ENCODE measurements around the gene ALDH16A1. TPM values are rescaled to one million over a fixed set of nuclear protein-coding genes. Genes with fewer than 3 reads are reported as not detected.

ALDH16A1 gene
- total and polyA plus RNA-seq, 2 donors (not counting 1 experiment from before 2014, with no cell fraction given) = 65.8 to 105 TPM

GRCh38 chr19:49453757-49454240, 774 bp downstream of the ALDH16A1 start:
- Histone ChIP-seq H3K27me3 (replicated peaks in 1 of 4; ENCODE audit: control extremely low read depth in 1 of 4, control insufficient read depth in 3 of 4, insufficient read depth in 4 of 4, low read length in 3 of 4) (no peaks in the 10 kb centered on the region), H3K9me3 (ENCODE audit: control extremely low read depth in 1 of 3, control insufficient read depth in 2 of 3, insufficient read depth in 1 of 3, low read length in 2 of 3) (peaks cover 0 to 3% (median 0%) of the 10 kb centered on the region in 3 donors), H3K4me3 (ENCODE audit: control extremely low read depth in 1 of 5, extremely low read depth in 1 of 5, insufficient read depth in 1 of 5, low read depth in 2 of 5, low read length in 4 of 5) (peak overlapping the region; percentile 74 to 100 (median 89)), H3K4me1 (ENCODE audit: control insufficient read depth in 2 of 2, insufficient read depth in 2 of 2, low read length in 2 of 2) (peaks cover 23 to 43% of the 10 kb centered on the region in 2 donors), H3K36me3 (replicated peaks in 1 of 2; ENCODE audit: control extremely low read depth in 1 of 2, control insufficient read depth in 1 of 2, extremely low read depth in 1 of 2, insufficient read depth in 2 of 2, low read length in 1 of 2) (peaks cover 0 to 29% of the 10 kb centered on the region in 2 experiments), H4K20me1 (ENCODE audit: control insufficient read depth, insufficient read depth, low read length, poor library complexity, severe bottlenecking) (peaks cover 17% of the 10 kb centered on the region), H3K4me2 (replicated peaks; ENCODE audit: low read depth, low read length, poor library complexity, severe bottlenecking) (peak overlapping the region; percentile 97), H3K27ac (ENCODE audit: low read length in 2 of 2) (peak overlapping the region; percentile 99), H2AFZ (ENCODE audit: insufficient read depth, low read depth, low read length, poor library complexity, severe bottlenecking) (peak overlapping the region; percentile 68), H3K79me2 (ENCODE audit: control insufficient read depth, insufficient read depth, low read length) (peaks cover 76% of the 10 kb centered on the region), H3K9ac (ENCODE audit: low read length) (peak overlapping the region; percentile 98)
- TF ChIP-seq CTCF (IDR thresholded peaks at IDR 0.05) = no peak
- no peak for TF ChIP-seq EZH2 (IDR thresholded peaks at IDR 0.05; ENCODE audit: borderline replicate concordance, insufficient read depth, low read depth, low read length, poor library complexity, severe bottlenecking)
- Mint-ChIP-seq H3K27me3 (no peaks in the 10 kb centered on the region), H3K27ac (peak overlapping the region; percentile 100), H3K4me3 (peak overlapping the region; percentile 99), H3K4me1 (peaks cover 43% of the 10 kb centered on the region), H3K9me3 (ENCODE audit: insufficient read depth) (no peaks in the 10 kb centered on the region)
- DNase-seq (no peak), ATAC-seq (ENCODE audit: low read depth) (no peak)
- intact Hi-C loops (cut with micrococcal nuclease) = loop anchor here (1.0 kb wide), 3 partner anchors 16 to 223 kb away; partner anchors contain the start of gene SCAF1
- CTCF ChIA-PET = interaction anchor here (0.6 to 5.0 kb wide), 10 partner anchors 9 to 1187 kb away, joined by 3 to 44 read pairs (median 4); partner anchors contain the start of genes FLT3LG, NOSIP and PRMT1
- POLR2A ChIA-PET = interaction anchor here (0.6 to 4.0 kb wide), 11 partner anchors 10 to 223 kb away, joined by 3 to 57 read pairs (median 5); partner anchors contain the start of genes CD37, PRMT1 and RPS11
- WGBS (ENCODE audit: insufficient coverage) = 67% methylated on average over 4 of the region's 10 CpGs

GRCh38 chr19:49455773-49456172, 2.7 kb downstream of the ALDH16A1 start:
- 100% methylated on average over 2 of the region's 5 CpGs for WGBS (ENCODE audit: insufficient coverage)
- ATAC-seq (ENCODE audit: low read depth) = no peak
- CTCF ChIA-PET = interaction anchor here (1.2 kb wide), 1 partner anchor 15 kb away, joined by 8 read pairs; no protein-coding TSS in a partner anchor
- TF ChIP-seq CTCF (IDR thresholded peaks at IDR 0.05) (no peak), EZH2 (IDR thresholded peaks at IDR 0.05; ENCODE audit: borderline replicate concordance, insufficient read depth, low read depth, low read length, poor library complexity, severe bottlenecking) (no peak)
- POLR2A ChIA-PET = no interaction called here
- peaks cover 32% of the 10 kb centered on the region for H3K4me1 Mint-ChIP-seq
- intact Hi-C loops (cut with micrococcal nuclease) = no loop called here
- Histone ChIP-seq H3K4me2 (replicated peaks; ENCODE audit: low read depth, low read length, poor library complexity, severe bottlenecking) (no peak overlapping the region), H3K4me1 (ENCODE audit: control insufficient read depth in 2 of 2, insufficient read depth in 2 of 2, low read length in 2 of 2) (peaks cover 16 to 35% of the 10 kb centered on the region in 2 donors), H3K9me3 (ENCODE audit: control extremely low read depth in 1 of 3, control insufficient read depth in 2 of 3, insufficient read depth in 1 of 3, low read length in 2 of 3) (peaks cover 0 to 3% (median 0%) of the 10 kb centered on the region in 3 donors), H3K79me2 (ENCODE audit: control insufficient read depth, insufficient read depth, low read length) (peaks cover 77% of the 10 kb centered on the region), H3K9ac (ENCODE audit: low read length) (no peak overlapping the region), H3K27me3 (replicated peaks in 1 of 4; ENCODE audit: control extremely low read depth in 1 of 4, control insufficient read depth in 3 of 4, insufficient read depth in 4 of 4, low read length in 3 of 4) (no peaks in the 10 kb centered on the region), H2AFZ (ENCODE audit: insufficient read depth, low read depth, low read length, poor library complexity, severe bottlenecking) (no peak overlapping the region), H3K27ac (ENCODE audit: low read length in 2 of 2) (no peak overlapping the region), H3K36me3 (replicated peaks in 1 of 2; ENCODE audit: control extremely low read depth in 1 of 2, control insufficient read depth in 1 of 2, extremely low read depth in 1 of 2, insufficient read depth in 2 of 2, low read length in 1 of 2) (peaks cover 0 to 40% of the 10 kb centered on the region in 2 experiments), H3K4me3 (ENCODE audit: control extremely low read depth in 1 of 5, extremely low read depth in 1 of 5, insufficient read depth in 1 of 5, low read depth in 2 of 5, low read length in 4 of 5) (no peak overlapping the region), H4K20me1 (ENCODE audit: control insufficient read depth, insufficient read depth, low read length, poor library complexity, severe bottlenecking) (peaks cover 33% of the 10 kb centered on the region)
- no peaks in the 10 kb centered on the region for H3K9me3 Mint-ChIP-seq (ENCODE audit: insufficient read depth)
- DNase-seq = no peak
- H3K27ac Mint-ChIP-seq = peak overlapping the region; percentile 37
- peak overlapping the region; percentile 32 for H3K4me3 Mint-ChIP-seq
- no peaks in the 10 kb centered on the region for H3K27me3 Mint-ChIP-seq

Data from B cell (primary cell).